Activated CD8-positive, alpha-beta T cell treated with anti-CD3 and anti-CD28 coated beads for 36 hours (primary cell): ENCODE data around the gene ANKRD36. TPM values are rescaled to one million over a fixed set of nuclear protein-coding genes. Genes with fewer than 3 reads are reported as not detected.
A peak's percentile ranks its signal among the peaks of the same experiment; 100 is the strongest.
"Not testable (repeated sequence)": the region's sequence is repeated elsewhere in the genome, so short reads cannot be mapped to it uniquely, and the experiment has no call there.

Source experiments
- ATAC-seq: fragments of 200-7000 bp; cut with Tn5 transposase; one replicate; pipeline ENCODE4 v1.10.0; 2021; ENCODE audit warnings: mild to moderate bottlenecking, moderate library complexity
- CTCF ChIA-PET: fragments of 350-600 bp; sonication (Branson Sonifier 250); formaldehyde crosslinking; loops from one replicate; lab custom pipeline; 2021; ENCODE audit warnings: antibody characterized with exemption; lab: Charles Lee
- POLR2A ChIA-PET: fragments of 350-600 bp; sonication (Branson Sonifier 250); formaldehyde crosslinking; loops from one replicate; lab custom pipeline; 2021; ENCODE audit warnings: antibody characterized with exemption; lab: Charles Lee
- DNase-seq: peaks from one replicate; pipeline ENCODE4 v3.0.0-alpha.2; 2020
- H3K27ac Mint-ChIP-seq: one replicate; pipeline ENCODE4 v1.8.0; 2021; ENCODE audit warnings: mild to moderate bottlenecking, mixed read lengths
- H3K27me3 Mint-ChIP-seq: one replicate; pipeline ENCODE4 v1.8.0; 2021; ENCODE audit warnings: mixed read lengths
- H3K36me3 Mint-ChIP-seq: one replicate; pipeline ENCODE4 v1.8.0; 2021; ENCODE audit warnings: low read depth, mixed read lengths
- H3K4me1 Mint-ChIP-seq: one replicate; pipeline ENCODE4 v1.8.0; 2021; ENCODE audit warnings: low read depth, mixed read lengths
- H3K4me3 Mint-ChIP-seq: one replicate; pipeline ENCODE4 v1.8.0; 2021; ENCODE audit warnings: mild to moderate bottlenecking, moderate library complexity, mixed read lengths
- H3K9me3 Mint-ChIP-seq: one replicate; pipeline ENCODE4 v1.8.0; 2021; ENCODE audit warnings: mixed read lengths
- intact Hi-C: fragments of 100-400 bp; cut with micrococcal nuclease; formaldehyde crosslinking; loops from one replicate; pipeline ENCODE4 v1.10.0; 2022
- total RNA-seq, 2 experiments: library from RNA; stranded (reverse); gene quantifications; one replicate each; pipeline ENCODE4 v1.2.3, GENCODE V29; 2021
- TF ChIP-seq, protein P1 (sequence below): fragments of 200-600 bp; IDR thresholded peaks from one replicate; pipeline ENCODE4 v1.8.0; 2022; ENCODE audit warnings: antibody characterized with exemption, mild to moderate bottlenecking

Gene ANKRD36
- total RNA-seq, 2 experiments from 2014 or later, result 27.0 to 27.3 TPM

- H3K36me3 Mint-ChIP-seq, H3K4me1 Mint-ChIP-seq, H3K4me3 Mint-ChIP-seq, intact Hi-C loops, CTCF ChIA-PET, DNase-seq, H3K27me3 Mint-ChIP-seq, H3K27ac Mint-ChIP-seq, H3K9me3 Mint-ChIP-seq: not testable (repeated sequence)
- ATAC-seq, result peak; percentile 74
- POLR2A ChIA-PET, result interaction anchor here (0.6 kb wide), 1 partner anchor 267 kb away, joined by 4 read pairs; no protein-coding TSS in a partner anchor
Observed at GRCh38 chr2:97085093-97085492, 27.9 kb upstream of the ANKRD36 start.

GRCh38 chr2:97088706-97089105 lies 24.2 kb upstream of the ANKRD36 start:
- DNase-seq, CTCF ChIA-PET, H3K27ac Mint-ChIP-seq, H3K4me1 Mint-ChIP-seq, H3K4me3 Mint-ChIP-seq, intact Hi-C loops, H3K27me3 Mint-ChIP-seq, H3K9me3 Mint-ChIP-seq, ATAC-seq, POLR2A ChIA-PET, H3K36me3 Mint-ChIP-seq: not testable (repeated sequence)

- H3K4me1 Mint-ChIP-seq, result peaks cover 10% of the 10 kb centered on the region
- CTCF ChIA-PET, H3K36me3 Mint-ChIP-seq, H3K9me3 Mint-ChIP-seq, H3K27me3 Mint-ChIP-seq, POLR2A ChIA-PET, intact Hi-C loops, H3K27ac Mint-ChIP-seq, H3K4me3 Mint-ChIP-seq, DNase-seq, ATAC-seq: not testable (repeated sequence)
Observed at GRCh38 chr2:97092946-97093345, 20.0 kb upstream of the ANKRD36 start.

- H3K9me3 Mint-ChIP-seq, H3K27ac Mint-ChIP-seq, POLR2A ChIA-PET, DNase-seq, intact Hi-C loops, H3K27me3 Mint-ChIP-seq, H3K36me3 Mint-ChIP-seq, CTCF ChIA-PET: not testable (repeated sequence)
- H3K4me1 Mint-ChIP-seq, result peaks cover 10% of the 10 kb centered on the region
- H3K4me3 Mint-ChIP-seq, result peak overlapping the region; percentile 65
- peak; percentile 40 for ATAC-seq
Observed at GRCh38 chr2:97093983-97094771, 18.8 kb upstream of the ANKRD36 start.

GRCh38 chr2:97094772-97095611 lies 18.0 kb upstream of the ANKRD36 start, which contains the start of gene FAHD2B:
Gene FAHD2B (minus strand): TSS chr2:97094882. CDS start chr2:97091706, 3,176 bp downstream.
- ChIA-PET CTCF (interaction anchor here (2.4 kb wide), 1 partner anchor 18 kb away, joined by 15 read pairs; the partner anchor contains the start of gene ANKRD36), POLR2A (interaction anchor here (1.0 kb wide), 1 partner anchor 237 kb away, joined by 4 read pairs; the partner anchor contains the start of gene ANKRD39)
- ATAC-seq, result peak; percentile 97
- peak within 1 kb of the TSS; percentile 77 for H3K4me3 Mint-ChIP-seq
- intact Hi-C loops, H3K27me3 Mint-ChIP-seq, H3K36me3 Mint-ChIP-seq, H3K9me3 Mint-ChIP-seq: not testable (repeated sequence)
- peaks cover 10% of the 10 kb centered on the region for H3K4me1 Mint-ChIP-seq
- H3K27ac Mint-ChIP-seq, result peak within 1 kb of the TSS; percentile 68
- peak; percentile 92 for DNase-seq

- POLR2A ChIA-PET, result interaction anchor here (1.0 kb wide), 1 partner anchor 238 kb away, joined by 4 read pairs; the partner anchor contains the start of gene ANKRD39
- DNase-seq, result no peak
- ATAC-seq, result no peak
- H3K4me1 Mint-ChIP-seq, result peaks cover 10% of the 10 kb centered on the region
- TF ChIP-seq, protein P1, sequence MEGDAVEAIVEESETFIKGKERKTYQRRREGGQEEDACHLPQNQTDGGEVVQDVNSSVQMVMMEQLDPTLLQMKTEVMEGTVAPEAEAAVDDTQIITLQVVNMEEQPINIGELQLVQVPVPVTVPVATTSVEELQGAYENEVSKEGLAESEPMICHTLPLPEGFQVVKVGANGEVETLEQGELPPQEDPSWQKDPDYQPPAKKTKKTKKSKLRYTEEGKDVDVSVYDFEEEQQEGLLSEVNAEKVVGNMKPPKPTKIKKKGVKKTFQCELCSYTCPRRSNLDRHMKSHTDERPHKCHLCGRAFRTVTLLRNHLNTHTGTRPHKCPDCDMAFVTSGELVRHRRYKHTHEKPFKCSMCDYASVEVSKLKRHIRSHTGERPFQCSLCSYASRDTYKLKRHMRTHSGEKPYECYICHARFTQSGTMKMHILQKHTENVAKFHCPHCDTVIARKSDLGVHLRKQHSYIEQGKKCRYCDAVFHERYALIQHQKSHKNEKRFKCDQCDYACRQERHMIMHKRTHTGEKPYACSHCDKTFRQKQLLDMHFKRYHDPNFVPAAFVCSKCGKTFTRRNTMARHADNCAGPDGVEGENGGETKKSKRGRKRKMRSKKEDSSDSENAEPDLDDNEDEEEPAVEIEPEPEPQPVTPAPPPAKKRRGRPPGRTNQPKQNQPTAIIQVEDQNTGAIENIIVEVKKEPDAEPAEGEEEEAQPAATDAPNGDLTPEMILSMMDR, result no peak
- no peaks in the 10 kb centered on the region for H3K36me3 Mint-ChIP-seq
- H3K27me3 Mint-ChIP-seq, result no peaks in the 10 kb centered on the region
- no peaks in the 10 kb centered on the region for H3K9me3 Mint-ChIP-seq
- peak overlapping the region; percentile 77 for H3K4me3 Mint-ChIP-seq
- intact Hi-C loops, result no loop called here
- CTCF ChIA-PET, result interaction anchor here (2.4 kb wide), 1 partner anchor 17 kb away, joined by 15 read pairs; the partner anchor contains the start of gene ANKRD36
- H3K27ac Mint-ChIP-seq, result peak overlapping the region; percentile 68
Observed at GRCh38 chr2:97095661-97096060, 17.3 kb upstream of the ANKRD36 start.

- H3K4me3 Mint-ChIP-seq, H3K9me3 Mint-ChIP-seq, POLR2A ChIA-PET, H3K4me1 Mint-ChIP-seq, ATAC-seq, intact Hi-C loops, CTCF ChIA-PET, H3K27ac Mint-ChIP-seq, H3K36me3 Mint-ChIP-seq, DNase-seq: not testable (repeated sequence)
- peaks cover 10% of the 10 kb centered on the region for H3K27me3 Mint-ChIP-seq
Observed at GRCh38 chr2:97098786-97099372, 14.1 kb upstream of the ANKRD36 start.

DNA sequence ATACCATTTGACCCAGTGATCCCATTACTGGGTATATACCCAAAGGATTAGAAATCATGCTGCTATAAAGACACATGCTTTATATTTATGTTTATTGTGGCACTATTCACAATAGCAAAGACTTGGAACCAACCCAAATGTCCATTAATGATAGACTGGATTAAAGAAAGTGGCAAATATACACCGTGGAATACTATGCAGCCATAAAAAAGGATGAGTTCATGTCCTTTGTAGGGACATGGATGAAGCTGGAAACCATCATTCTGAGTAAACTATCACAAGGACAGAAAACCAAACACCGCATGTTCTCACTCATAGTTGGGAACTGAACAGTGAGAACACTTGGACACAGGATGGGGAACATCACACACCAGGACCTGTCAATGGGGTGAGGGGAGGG lies 6.1 kb upstream of the ANKRD36 start:
- peaks cover 31% of the 10 kb centered on the region for H3K27me3 Mint-ChIP-seq
- H3K9me3 Mint-ChIP-seq, H3K4me1 Mint-ChIP-seq, DNase-seq, H3K4me3 Mint-ChIP-seq, CTCF ChIA-PET, H3K27ac Mint-ChIP-seq, H3K36me3 Mint-ChIP-seq, ATAC-seq, POLR2A ChIA-PET: not testable (repeated sequence)
- intact Hi-C loops, result loop anchor here (10.0 kb wide), 1 partner anchor 142 kb away; no protein-coding TSS in a partner anchor

DNA sequence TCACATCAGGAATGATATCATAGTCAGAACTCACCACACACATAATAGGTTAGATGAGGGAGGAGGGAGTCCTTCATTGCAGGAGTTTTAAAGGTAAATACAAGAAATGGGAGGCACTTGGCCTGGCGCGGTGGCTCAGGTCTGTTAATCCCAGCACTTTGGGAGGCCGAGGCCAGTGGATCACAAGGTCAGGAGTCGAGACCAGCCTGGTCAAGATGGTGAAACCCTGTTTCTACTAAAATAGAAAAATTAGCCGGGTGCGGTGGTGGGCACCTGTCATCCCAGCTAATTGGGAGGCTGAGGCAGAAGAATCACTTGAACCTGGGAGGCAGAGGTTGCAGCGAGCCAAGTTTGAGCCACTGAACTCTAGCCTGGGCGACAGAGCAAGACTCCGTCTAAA lies 1.7 kb upstream of the ANKRD36 start:
- H3K27ac Mint-ChIP-seq, ATAC-seq, H3K4me1 Mint-ChIP-seq, DNase-seq, POLR2A ChIA-PET, H3K9me3 Mint-ChIP-seq, H3K36me3 Mint-ChIP-seq, intact Hi-C loops, H3K4me3 Mint-ChIP-seq: not testable (repeated sequence)
- peaks cover 13% of the 10 kb centered on the region for H3K27me3 Mint-ChIP-seq
- CTCF ChIA-PET, result interaction anchor here (1.0 to 3.5 kb wide), 12 partner anchors 10 to 348 kb away, joined by 3 to 34 read pairs (median 6); partner anchors contain the start of gene ANKRD39
